Breast epithelium (tissue), 4 donors: Measurements from ENCODE around the gene MGAT5. TPM values are rescaled to one million over a fixed set of nuclear protein-coding genes. Genes with fewer than 3 reads are reported as not detected.

ENCODE experiments used
- DNase-seq, 2 donors: peaks; one replicate each; pipeline ENCODE4 v3.0.0-alpha.2; 2019; ENCODE audit warnings: low spot score in 2 of 2
- H3K27ac ChIP-seq, 2 donors: fragments of 200-600 bp; sonication (generic) in 1 of 2; one replicate each; pipeline ENCODE4 v1.5.1; 2016 to 2019; ENCODE audit warnings: mild to moderate bottlenecking in 1 of 2
- H3K27me3 ChIP-seq, 2 donors: fragments of 200-600 bp; sonication (generic) in 1 of 2; one replicate each; pipeline versions ENCODE4 v1.5.1 to v1.6.0; 2017 to 2019; ENCODE audit warnings: control low read depth in 1 of 2, mild to moderate bottlenecking in 1 of 2
- H3K36me3 ChIP-seq: fragments of 200-600 bp; one replicate; pipeline ENCODE4 v1.5.1; 2019
- H3K4me1 ChIP-seq, 2 donors: fragments of 200-600 bp; sonication (generic); one replicate each; pipeline ENCODE4 v1.5.1; 2016 to 2019; ENCODE audit warnings: control low read depth in 1 of 2
- H3K4me3 ChIP-seq, 3 donors: fragments of 200-600 bp; sonication (generic); 1 replicate in 2 of 3; 2 replicates in 1 of 3; pipeline ENCODE4 v1.5.1; 2016 to 2019; ENCODE audit warnings: mild to moderate bottlenecking in 3 of 3, moderate library complexity in 2 of 3
- H3K9me3 ChIP-seq, 2 donors: fragments of 200-600 bp; sonication (generic) in 1 of 2; one replicate each; pipeline ENCODE4 v1.5.1; 2016 to 2019; ENCODE audit warnings: control low read depth in 1 of 2
- POLR2A ChIP-seq: fragments of 450-650 bp; IDR thresholded peaks from one replicate; pipeline ENCODE4 v1.6.1; 2016; ENCODE audit warnings: antibody characterized with exemption, mild to moderate bottlenecking, moderate library complexity
- POLR2AphosphoS5 ChIP-seq, 3 donors: sonication (generic); formaldehyde crosslinking; IDR thresholded peaks; one replicate each; pipeline ENCODE4 v1.6.1; 2017; ENCODE audit warnings: antibody characterized with exemption in 3 of 3
- intact Hi-C: fragments of 100-400 bp; cut with DNase I; formaldehyde crosslinking; loops from one replicate; pipeline ENCODE4 v1.15.1; 2023; ENCODE audit warnings: low total_unique reads
- total RNA-seq, 3 donors: library from RNA; depleted of rRNA; stranded (reverse); fragments of >200 nt; gene quantifications; one replicate each; pipeline ENCODE4 v1.1.0, GENCODE V29; 2016
- TF ChIP-seq, protein P1 (sequence below), 3 donors: fragments of 450-650 bp; IDR thresholded peaks; one replicate each; pipeline ENCODE4 v1.5.1; 2016 to 2017; ENCODE audit warnings: antibody characterized with exemption in 3 of 3, mild to moderate bottlenecking in 3 of 3, moderate library complexity in 3 of 3

The MGAT5 gene
- total RNA-seq, 3 donors from 2014 or later = 30.5 to 42.6 (median 34.4) TPM

DNA sequence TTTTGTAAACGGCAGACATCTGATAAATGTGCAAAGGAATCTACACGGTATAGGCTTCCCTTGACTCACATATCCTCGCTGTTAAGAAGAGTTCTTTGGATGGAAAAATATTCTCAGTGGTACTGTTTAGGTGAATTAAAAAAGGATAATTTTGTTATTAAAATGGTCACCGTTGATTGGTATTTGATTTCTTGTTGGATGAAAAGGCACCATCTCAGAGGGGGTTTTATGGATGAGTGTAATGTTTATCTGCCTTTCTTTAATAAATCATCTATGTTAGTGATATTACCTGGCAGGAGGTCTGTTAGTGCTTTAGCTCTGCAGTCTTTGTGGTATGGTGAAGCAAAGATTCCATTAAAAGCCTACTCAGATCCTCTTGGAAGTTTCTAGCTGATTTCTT is 92.3 kb downstream of the MGAT5 start:
- H3K4me3 ChIP-seq = no peak overlapping the region
- no peaks in the 10 kb centered on the region for H3K36me3 ChIP-seq
- intact Hi-C loops = no loop called here
- no peak overlapping the region for H3K27ac ChIP-seq
- DNase-seq = no peak
- H3K27me3 ChIP-seq = no peaks in the 10 kb centered on the region
- no peaks in the 10 kb centered on the region for H3K9me3 ChIP-seq
- H3K4me1 ChIP-seq = no peaks in the 10 kb centered on the region
- TF ChIP-seq POLR2A (no peak), POLR2AphosphoS5 (IDR thresholded peaks at IDR 0.05) (no peak)
- TF ChIP-seq, protein P1, sequence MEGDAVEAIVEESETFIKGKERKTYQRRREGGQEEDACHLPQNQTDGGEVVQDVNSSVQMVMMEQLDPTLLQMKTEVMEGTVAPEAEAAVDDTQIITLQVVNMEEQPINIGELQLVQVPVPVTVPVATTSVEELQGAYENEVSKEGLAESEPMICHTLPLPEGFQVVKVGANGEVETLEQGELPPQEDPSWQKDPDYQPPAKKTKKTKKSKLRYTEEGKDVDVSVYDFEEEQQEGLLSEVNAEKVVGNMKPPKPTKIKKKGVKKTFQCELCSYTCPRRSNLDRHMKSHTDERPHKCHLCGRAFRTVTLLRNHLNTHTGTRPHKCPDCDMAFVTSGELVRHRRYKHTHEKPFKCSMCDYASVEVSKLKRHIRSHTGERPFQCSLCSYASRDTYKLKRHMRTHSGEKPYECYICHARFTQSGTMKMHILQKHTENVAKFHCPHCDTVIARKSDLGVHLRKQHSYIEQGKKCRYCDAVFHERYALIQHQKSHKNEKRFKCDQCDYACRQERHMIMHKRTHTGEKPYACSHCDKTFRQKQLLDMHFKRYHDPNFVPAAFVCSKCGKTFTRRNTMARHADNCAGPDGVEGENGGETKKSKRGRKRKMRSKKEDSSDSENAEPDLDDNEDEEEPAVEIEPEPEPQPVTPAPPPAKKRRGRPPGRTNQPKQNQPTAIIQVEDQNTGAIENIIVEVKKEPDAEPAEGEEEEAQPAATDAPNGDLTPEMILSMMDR (IDR thresholded peaks at IDR 0.05) = no peak

DNA sequence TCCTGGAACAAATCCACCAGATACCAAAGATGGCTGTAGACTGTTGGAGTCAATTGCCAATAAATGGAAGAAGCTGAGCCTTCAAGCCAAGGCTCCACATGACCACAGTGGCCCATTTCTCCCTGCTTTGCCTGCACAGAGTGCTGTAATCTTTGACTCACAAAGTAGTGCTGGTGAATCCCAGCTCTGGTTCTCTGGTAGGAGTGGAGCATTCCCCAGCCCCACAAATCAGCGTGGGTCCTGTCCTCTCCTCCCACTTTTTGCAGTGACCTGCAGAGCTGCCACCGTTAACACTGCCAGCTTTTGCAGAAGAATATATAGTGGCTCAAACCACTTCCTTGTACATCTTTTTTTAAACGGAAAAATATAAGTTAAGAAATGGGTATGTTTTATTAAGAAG is 93.9 kb downstream of the MGAT5 start:
- no peak for DNase-seq
- no peaks in the 10 kb centered on the region for H3K4me1 ChIP-seq
- no peaks in the 10 kb centered on the region for H3K9me3 ChIP-seq
- no peaks in the 10 kb centered on the region for H3K36me3 ChIP-seq
- no peak overlapping the region for H3K4me3 ChIP-seq
- TF ChIP-seq, protein P1 (IDR thresholded peaks at IDR 0.05) = no peak
- no peak for TF ChIP-seq POLR2A
- TF ChIP-seq POLR2AphosphoS5 (IDR thresholded peaks at IDR 0.05) = no peak
- intact Hi-C loops = no loop called here
- no peak overlapping the region for H3K27ac ChIP-seq
- H3K27me3 ChIP-seq = no peaks in the 10 kb centered on the region

DNA sequence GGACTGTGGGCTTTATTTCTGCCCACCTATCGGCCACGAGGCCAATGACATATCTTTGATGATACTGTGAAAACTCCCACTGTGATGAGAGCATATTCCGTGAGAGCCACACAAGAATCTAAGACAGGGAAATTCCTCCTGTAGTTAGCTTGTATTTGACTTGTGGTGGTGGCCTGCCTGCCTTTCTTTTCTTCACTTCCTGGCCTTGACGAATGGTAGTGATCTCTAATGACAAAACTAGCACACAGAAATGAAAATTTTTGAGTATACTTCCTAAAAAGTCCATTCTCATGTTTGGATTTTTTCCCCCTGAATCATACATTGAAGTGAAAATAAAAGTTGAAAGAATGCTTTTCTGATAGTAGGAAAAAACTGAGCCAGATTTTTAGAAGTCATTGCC is 94.4 kb downstream of the MGAT5 start:
- intact Hi-C loops = no loop called here
- no peaks in the 10 kb centered on the region for H3K4me1 ChIP-seq
- H3K27ac ChIP-seq = no peak overlapping the region
- H3K36me3 ChIP-seq = no peaks in the 10 kb centered on the region
- TF ChIP-seq POLR2AphosphoS5 (IDR thresholded peaks at IDR 0.05) (no peak), POLR2A (no peak)
- TF ChIP-seq, protein P1 (IDR thresholded peaks at IDR 0.05) = no peak
- no peak overlapping the region for H3K4me3 ChIP-seq
- no peaks in the 10 kb centered on the region for H3K9me3 ChIP-seq
- no peak for DNase-seq
- no peaks in the 10 kb centered on the region for H3K27me3 ChIP-seq

DNA sequence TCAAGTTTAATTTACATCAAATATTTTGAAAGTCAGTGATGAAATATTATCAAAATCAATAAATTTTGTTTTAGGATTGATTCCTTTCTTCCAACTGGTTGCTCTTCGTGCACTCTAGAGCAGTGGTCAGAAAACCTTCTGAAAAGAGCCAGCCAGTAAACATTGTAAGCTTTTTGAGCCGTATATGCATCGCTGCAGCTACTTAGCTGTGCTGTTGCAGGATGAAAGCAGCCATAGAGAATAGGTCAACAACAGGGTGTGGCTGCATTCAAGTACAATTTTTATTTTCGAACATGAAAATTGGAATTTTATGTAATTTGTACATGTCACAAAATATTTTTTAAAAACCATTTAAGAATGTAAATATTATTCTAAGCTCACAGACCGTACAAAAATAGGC is 94.9 kb downstream of the MGAT5 start:
- DNase-seq = no peak
- intact Hi-C loops = no loop called here
- Histone ChIP-seq H3K4me3 (no peak overlapping the region), H3K27me3 (no peaks in the 10 kb centered on the region), H3K27ac (no peak overlapping the region), H3K4me1 (no peaks in the 10 kb centered on the region), H3K9me3 (no peaks in the 10 kb centered on the region), H3K36me3 (no peaks in the 10 kb centered on the region)
- TF ChIP-seq, protein P1 (IDR thresholded peaks at IDR 0.05) = no peak
- TF ChIP-seq POLR2AphosphoS5 (IDR thresholded peaks at IDR 0.05) (no peak), POLR2A (no peak)

DNA sequence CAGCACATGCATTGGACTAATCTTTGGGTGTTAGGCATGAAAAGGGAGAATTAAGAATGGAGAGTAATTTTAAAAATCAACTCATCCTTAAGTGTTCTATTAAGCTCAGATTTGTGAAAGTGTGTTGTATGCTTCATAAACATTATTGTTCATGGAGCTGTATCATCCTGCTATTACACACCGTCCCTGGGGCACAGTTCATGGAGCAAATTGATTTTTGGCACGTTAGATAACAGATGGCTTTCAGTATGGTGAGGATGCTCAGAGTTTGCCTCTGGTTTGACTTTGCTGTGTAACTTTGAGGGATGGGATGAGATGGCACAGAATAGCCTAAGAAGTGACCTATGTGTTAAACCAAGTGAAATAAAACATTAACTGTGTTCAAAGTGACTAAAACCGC is 97.1 kb downstream of the MGAT5 start:
- TF ChIP-seq POLR2A = no peak
- TF ChIP-seq POLR2AphosphoS5 (IDR thresholded peaks at IDR 0.05) = no peak
- TF ChIP-seq, protein P1 (IDR thresholded peaks at IDR 0.05) = no peak
- no peak for DNase-seq
- Histone ChIP-seq H3K4me3 (no peak overlapping the region), H3K9me3 (no peaks in the 10 kb centered on the region), H3K36me3 (no peaks in the 10 kb centered on the region), H3K27ac (no peak overlapping the region), H3K4me1 (no peaks in the 10 kb centered on the region), H3K27me3 (no peaks in the 10 kb centered on the region)
- intact Hi-C loops = no loop called here
